Inferior parietal cortex (tissue), 1 donor: ENCODE measurements around the gene AK2.
"Not testable (repeated sequence)": the region's sequence is repeated elsewhere in the genome, so short reads cannot be mapped to it uniquely, and the experiment has no call there.

Experiments used
- DNase-seq: peaks from one replicate; pipeline ENCODE4 v3.0.0-alpha.2; 2016; ENCODE audit errors: extremely low spot score

AK2 gene

DNA sequence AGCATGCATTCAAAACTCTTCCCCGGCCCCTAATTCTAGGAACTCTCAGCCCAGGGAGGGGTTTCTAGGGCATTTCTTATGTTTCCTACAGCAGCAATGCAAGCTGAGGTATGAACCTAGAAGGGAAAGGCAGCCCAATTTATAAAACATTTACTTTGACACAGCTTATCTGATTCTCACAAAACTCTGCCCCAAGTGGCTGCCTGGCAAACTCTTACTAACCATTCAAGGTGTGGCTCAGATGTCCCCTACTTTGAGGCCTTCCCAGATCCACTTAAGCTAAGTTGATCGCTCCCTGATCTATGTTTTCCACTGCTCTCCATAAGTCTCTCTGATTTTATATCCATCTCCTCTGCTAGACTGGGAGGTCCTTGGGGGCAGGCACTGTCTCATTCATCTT, 35.4 kb downstream of the AK2 start:
- DNase-seq: no peak

DNA sequence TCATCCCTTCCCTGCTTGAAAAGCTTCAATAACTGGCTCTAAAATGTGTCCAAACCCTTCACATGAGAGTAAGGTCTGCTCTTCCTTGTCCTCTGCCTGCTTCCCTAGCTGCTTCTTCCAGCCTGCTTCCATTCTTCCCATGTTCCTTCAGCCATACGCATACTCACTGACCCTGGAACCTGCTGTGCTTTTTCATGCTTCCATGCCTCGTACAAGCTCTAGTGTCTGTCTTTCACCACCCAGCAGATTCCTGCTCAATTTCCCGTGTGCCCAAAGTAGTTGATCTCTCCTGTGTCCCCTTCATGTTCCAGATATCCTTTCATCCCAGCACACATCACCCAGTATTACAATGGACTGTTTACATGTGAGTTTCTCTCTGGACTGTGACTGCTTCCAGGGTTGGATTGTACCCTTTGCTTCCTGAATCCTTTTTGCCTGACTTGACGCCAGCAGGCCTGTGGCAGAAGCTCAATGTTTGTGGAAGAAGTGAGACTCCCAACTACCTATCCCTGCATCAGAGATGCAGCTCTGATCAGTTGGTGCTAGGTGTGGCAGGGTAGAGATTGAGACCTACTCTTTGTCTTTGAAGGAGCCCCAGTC, 36.2 kb downstream of the AK2 start:
- DNase-seq: no peak

- no peak for DNase-seq
Observed at GRCh38 chr1:32998997-32999396, 37.7 kb downstream of the AK2 start.

DNA sequence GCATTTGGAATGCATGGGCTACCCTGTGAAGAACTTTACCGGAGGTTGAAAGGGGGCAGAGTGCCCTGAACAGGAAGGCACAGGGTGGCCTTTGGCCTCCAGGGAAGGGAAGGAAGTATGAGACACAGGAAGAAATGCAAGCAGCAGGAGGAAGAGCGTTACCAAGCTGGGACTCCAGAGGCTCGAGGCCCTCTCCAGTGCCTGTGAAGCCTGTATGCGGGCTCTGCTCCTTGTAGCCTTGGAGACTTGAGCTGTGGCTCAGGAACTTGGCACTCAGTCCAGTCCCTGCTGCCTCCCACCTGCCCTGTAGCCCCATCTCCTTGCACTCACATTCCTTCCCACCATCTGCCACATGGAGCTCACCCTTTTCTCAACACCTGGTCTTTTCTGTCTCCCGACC, 38.6 kb downstream of the AK2 start:
- DNase-seq: no peak

GRCh38 chr1:32997381-32997891, 39.2 kb downstream of the AK2 start:
- no peak for DNase-seq

DNA sequence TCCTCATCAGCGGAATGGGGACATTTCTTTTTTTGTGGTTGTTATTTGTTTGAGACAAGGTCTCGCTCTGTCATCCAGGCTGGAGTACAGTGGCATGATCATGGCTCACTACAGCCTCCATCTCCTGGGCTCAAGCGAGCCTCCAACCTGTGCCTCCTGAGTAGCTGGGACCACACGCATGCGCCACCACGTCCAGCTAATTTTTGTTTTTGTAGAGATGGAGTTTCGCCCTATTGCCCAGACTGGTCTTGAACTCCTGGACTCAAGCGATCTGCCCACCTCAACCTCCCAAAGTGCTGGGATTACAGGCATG, 43.4 kb downstream of the AK2 start:
- DNase-seq: not testable (repeated sequence)

DNA sequence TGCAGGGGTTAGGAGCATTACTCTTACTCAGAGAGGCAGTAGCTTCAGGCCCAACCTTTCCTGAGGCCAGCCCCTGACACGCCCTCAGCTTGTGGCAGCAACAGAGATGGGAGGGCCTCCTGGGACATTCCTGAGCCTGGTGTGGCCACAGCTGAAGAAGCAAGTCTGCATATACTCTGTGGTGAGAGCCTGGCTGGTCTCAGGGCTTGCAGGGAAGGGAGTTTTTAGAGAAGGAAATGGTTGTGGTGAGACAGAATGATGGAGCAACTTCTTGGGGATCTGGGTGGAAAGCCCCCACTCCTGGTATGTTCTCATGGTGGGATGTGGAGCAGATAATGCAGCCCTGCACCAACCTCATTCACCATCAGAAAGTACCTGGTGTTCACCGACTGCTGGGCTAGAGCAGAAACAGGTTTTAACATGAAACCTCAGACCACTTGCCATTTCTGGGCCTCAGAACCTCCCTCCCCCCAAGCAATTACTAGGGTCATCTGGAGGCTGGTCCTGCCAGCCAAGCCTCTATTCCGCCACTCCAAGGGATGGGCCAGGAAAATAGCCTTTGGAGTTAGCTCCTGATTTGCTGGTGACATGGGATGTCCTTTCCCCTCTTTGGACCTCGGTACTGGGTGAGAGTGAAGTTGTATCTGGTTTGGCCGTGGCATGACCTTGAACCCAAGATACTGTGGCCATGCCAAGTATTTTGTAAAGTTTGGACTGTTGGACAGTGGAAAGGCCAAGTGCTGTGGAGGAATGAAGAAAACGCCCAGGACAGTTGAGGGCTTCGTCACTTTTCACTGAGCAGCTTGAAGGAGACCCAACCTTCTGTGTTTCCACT, 44.0 kb downstream of the AK2 start:
- no peak for DNase-seq

DNA sequence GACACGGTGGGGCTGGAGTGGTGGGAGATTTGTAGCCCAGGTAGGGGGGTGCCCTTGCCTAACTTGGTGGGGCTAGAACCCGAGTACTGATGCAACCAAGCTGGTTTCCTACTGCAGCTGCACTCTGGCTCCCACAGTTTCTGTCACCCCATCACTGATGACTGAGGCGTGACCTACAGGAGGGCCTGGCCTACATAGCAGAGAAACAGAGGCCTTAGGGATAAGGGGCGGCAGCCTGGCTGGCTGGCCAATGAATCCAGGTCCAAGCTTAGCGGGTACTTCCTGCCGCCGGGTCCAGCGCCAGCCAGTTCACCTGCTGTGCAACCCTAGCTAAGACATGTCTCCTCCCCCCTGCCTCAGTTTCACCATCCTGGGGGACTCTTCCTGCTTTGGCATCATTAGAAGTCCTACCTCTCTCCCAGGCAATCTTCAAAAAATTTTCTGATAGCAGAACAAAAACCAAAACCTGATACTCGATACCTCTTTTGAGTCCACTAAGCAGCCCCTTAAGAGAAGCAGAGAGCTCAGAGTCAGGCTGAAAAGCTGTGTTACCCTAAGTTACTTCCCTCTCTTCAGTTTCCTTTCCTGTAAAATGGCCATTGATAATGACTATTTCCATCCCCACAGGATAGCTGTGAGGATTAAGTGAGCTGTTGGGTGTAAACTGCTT, 44.7 kb downstream of the AK2 start:
- DNase-seq: no peak

DNA sequence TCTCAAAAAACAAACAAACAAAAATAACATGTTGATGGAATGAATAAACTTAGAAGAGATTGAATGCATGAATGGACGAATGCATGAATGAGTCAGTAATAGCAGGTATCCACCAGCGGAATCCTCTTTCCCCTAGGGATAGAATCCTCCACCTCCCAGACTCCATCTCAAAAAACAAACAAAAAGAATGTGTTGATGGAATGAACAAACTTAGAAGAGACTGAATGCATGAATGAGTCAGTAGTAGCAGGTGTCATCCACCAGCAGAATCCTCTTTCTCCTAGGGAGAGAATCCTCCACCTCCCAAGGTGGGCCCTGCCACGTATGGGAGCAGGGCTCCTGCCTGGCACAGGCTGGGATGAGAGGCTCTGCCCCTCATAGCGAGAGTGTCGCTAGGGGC, 45.3 kb downstream of the AK2 start:
- DNase-seq: no peak

- no peak for DNase-seq
Observed at GRCh38 chr1:32990887-32991286, 45.8 kb downstream of the AK2 start.

DNA sequence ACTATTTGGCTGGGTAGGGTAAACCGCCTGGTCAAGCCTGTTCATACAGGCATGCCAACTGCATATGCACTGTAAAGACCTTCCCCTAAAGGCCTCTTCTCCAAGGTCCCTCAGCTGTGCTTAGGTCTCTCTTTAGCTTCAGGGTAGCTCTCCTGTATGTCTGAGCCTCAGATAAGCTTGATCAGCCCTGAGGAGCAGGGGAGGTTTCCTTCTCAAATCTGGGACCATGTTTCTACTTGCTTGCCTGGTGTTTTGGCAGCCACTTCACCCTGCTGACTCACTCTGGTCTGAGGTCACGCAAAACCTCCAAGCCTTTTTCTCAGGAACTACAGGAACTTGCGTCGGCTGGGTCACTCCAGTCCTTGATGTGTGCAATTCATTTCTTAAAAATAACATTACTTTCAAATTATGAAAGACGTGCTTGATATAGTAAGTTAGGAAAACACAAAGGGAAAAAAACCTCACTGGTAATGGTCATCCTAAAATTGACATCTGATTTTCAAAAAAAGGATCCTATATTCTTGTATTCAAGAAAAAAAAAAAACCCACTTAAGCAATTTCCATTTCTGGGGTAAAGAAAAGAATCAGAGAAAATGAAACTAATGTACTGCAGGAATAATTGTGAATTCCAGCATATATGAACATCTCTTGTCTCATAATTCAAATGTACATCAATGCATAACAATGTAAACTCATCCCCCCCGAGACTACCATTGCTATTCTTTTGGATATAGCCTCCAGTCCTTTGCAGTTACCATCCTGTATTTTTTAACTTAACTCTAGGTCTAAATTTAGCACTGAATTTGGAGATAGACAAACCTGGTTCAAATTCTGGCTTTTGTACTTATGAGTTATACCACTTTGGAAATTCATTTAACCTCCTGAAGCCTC, 47.3 kb downstream of the AK2 start:
- no peak for DNase-seq

GRCh38 chr1:32988665-32989064, 48.0 kb downstream of the AK2 start:
- DNase-seq: no peak

DNA sequence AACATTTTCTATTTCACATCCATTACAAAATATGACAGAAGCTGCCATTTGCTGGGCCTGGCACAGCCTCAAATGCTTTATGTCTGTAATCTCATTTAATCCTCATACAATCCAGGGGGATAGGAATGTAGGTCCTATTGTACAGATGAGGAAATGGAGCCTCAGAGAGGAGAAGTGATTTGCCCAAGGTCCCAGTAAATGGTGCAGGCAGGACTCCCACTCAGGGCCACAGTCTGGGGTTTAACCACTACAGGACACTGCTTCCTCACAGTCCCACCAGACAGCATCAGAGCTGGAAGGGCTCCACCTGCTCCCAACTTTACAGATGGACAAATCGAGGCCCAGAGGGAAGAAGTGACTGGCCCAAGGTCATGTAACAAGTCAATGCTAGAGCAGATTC, 51.5 kb downstream of the AK2 start:
- DNase-seq: no peak

DNA sequence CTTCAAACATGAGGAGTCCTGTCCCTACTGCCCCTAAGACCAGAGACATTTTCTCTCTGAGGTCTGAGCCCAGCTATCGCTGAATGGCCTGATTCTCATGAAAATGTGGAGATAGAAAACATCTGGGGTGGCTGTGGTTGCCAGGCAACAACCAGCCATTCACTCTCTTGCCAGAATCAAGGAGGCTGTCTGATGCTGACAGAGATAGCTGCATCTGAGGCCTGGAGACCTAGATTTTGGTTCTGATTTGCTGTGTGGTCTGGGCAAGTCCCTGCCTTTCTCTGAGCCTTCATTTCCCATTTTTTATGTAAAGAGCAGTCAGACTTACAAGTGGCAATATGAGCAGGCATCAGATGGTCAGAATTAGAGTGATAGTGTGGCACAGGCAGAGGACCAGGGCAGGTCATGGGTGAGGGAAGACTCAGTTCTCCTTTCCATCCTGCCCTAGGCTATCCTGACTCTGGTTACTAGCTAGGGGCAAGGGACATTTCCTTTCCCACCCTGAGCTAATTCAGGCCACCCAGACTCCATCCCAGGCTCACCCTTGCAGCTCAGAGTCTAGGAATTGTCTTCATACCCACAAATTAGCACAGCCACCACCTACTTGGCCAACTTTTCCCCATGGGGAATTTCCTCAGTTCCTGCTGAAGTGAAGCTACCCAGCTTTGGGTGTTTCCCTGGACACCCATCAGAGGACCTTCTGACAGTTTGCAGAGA, 52.1 kb downstream of the AK2 start:
- DNase-seq: no peak

DNA sequence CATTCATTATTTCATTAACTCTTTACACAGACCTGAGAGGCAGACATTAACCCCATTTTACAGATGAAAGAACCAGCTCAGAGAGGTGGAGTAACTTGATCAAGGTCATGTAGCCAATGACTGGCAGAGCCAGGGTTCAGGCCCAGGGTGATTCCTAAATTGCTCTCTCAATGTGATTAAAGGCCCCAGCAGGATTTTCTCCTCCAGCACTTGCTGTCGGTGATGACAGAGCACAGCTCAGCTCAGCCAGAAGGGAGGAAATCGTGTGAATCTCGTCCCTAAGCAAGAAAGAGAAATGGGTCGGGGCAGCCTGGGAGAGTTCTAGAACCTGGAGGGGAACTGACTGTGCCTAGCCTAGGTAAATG, 52.6 kb downstream of the AK2 start:
- no peak for DNase-seq

- no peak for DNase-seq
Observed at GRCh38 chr1:32983020-32983419, 53.7 kb downstream of the AK2 start.

GRCh38 chr1:32981003-32981901, 55.4 kb downstream of the AK2 start:
- no peak for DNase-seq

GRCh38 chr1:32980080-32980479, 56.6 kb downstream of the AK2 start:
- no peak for DNase-seq

DNA sequence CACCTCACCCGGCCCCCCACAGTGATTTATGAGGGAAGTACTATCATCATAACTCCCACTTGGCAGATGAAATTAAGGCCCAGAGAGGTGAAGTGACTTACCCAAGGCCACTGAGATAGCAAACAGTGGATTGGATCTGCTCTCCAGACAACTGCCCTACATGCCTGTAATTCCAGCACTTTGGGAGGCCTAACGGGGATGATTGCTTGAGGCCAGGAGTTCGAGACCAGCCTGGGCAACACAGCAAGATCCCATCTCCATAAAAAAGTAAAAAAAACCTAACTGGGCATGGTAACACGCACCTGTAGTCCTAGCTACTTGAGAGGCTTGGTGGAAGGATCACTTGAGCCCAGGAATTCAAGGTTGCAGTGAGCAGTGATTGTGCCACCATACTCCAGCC, 57.8 kb downstream of the AK2 start:
- no peak for DNase-seq

GRCh38 chr1:32977546-32978087, 59.1 kb downstream of the AK2 start:
- DNase-seq: no peak
